ENCODE results near the gene CACNA2D3.
"Not testable (repeated sequence)": the region's sequence is repeated elsewhere in the genome, so short reads cannot be mapped to it uniquely, and the experiment has no call there.

Gene CACNA2D3

DNA sequence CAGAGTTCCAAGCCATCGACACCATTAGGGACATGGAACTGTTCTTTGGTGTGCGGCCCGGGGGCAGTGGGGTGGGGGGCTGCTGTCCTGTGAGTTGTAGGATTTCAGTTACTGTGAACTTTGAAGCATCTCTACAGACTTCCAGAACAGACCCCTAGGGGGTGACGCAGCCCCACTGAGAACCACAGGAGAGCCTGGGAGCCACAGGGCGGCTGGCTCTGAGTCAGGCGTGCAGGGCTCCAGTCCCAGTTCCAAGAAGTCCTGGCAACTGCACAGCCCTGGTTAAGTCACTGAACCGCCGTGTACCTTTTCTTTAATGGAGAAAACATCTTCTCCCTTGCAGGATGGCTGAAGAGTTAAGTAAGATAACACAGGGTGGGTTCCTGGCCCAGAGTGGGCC, 829.1 kb downstream of the CACNA2D3 start:
- no peak for DNase-seq

GRCh38 chr3:54954022-54954421, 831.7 kb downstream of the CACNA2D3 start:
- no peak for DNase-seq

DNA sequence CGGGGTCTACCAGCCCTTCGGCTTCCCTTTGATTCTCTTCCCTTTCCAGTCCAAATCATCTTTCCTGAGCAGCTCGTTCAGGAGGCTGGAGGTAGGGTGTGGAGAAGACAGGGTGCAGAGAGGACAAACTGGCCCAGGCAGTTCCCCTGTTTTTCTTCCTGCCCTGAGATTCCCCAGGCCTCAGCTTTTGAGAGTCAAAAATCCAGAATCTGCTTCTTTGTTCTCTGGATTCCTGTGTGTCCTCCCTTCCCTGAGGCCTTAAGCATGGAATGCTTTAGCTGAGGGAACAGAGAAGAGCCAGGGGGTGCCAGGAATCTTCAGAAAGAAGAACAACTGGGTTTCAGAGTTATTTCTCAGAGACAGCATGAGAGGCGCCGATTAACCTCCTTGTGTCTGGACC, 832.2 kb downstream of the CACNA2D3 start:
- DNase-seq: no peak

DNA sequence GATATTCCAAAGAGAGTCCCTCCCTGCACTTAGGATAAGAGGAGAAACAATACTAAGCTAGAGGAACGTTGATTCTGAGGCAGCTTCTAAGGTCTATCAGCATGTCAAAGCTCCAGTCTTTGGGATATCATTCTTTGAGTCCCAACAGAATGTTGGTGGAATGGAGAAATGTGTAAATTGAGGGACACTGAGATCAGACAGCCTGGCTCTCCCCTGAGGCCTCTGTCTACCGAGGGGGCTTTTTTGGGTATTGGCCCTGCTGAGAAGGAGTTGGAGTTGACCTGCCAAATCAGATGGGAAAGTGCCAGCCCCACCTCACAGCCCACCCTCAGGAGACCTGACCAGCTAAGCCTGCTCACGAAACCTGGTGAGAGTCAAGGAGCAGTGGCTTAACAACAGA, 833.1 kb downstream of the CACNA2D3 start:
- DNase-seq: no peak

- DNase-seq: no peak
Measured at GRCh38 chr3:54955941-54956340, 833.6 kb downstream of the CACNA2D3 start.

DNA sequence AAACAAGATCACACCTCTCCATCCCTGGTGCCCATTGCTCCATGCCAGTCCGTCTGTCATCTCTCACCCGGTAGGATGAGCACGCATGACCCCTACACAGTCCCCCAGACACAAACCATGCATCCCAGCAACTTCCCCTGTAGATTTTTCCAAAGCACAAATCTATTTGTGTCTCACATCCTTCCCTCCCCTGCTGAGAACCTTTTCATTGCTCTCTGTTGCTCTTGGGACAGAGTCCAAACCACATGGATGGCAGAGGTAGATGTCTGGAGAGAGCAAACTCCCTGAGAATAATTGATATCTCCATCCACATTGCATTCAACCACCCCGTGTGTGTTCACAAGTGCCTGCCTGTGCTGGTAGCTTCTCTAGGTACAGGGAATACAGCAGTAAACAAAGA, 835.4 kb downstream of the CACNA2D3 start:
- no peak for DNase-seq

DNA sequence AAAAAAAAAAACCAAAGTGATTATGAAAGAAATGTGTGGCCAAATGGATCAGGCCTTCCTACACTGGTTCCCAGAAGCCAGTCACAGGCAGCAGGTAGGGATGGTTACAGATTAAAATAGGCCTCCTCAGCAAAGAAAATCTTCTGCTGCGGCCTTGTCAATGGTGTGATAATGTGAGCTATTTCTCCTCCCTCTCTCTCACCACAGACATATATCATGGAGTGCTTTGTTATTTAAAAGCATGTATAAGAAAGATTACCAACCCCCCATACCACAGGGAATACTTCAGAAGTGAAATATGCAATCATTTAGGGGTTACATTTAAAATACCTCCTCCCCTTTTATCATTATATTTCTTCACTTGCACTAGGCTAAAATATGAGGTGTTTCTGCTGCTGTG, 837.7 kb downstream of the CACNA2D3 start:
- no peak for DNase-seq

DNA sequence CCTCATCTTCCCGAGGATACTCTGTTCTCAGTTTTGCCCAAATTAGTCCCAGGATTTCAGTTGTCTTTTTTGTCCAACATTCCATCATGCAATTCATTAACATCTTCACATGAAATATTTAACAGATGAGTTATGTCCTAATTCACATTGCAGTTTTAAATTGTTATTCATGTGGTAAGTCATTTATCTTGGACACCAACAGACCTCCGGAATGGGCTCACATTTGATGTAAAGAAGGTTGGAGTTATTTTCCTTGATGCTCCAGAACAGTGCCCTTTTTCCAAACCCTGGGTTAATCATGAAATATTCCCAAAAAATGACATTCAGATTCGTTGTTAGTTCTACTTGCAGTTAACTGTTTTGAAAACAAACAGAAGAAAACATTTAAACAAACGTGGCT, 838.3 kb downstream of the CACNA2D3 start:
- DNase-seq: no peak

DNA sequence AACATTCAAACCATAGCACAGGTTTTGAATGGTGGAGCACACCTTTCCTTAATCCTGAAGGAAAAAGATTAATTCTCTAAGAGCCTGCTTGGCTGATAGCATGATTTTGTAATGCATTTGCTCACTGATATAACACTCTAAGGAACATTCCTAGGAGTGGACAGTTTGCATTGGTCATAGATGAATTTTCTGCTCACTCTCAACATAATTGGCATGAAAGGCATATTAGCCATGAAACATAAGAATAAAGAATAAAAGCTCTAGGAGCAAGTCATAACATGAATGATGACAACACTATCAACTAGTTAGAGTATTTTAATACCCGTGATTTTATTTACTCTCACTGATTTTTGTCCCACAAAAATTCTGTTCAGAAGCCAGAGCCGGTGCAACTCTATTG, 839.8 kb downstream of the CACNA2D3 start:
- no peak for DNase-seq

GRCh38 chr3:54963641-54964040, 841.3 kb downstream of the CACNA2D3 start:
- no peak for DNase-seq

- no peak for DNase-seq
Measured at GRCh38 chr3:54964081-54964480, 841.7 kb downstream of the CACNA2D3 start.

GRCh38 chr3:54965746-54966145, 843.4 kb downstream of the CACNA2D3 start:
- DNase-seq: no peak

GRCh38 chr3:54966979-54967378, 844.6 kb downstream of the CACNA2D3 start:
- DNase-seq: no peak

DNA sequence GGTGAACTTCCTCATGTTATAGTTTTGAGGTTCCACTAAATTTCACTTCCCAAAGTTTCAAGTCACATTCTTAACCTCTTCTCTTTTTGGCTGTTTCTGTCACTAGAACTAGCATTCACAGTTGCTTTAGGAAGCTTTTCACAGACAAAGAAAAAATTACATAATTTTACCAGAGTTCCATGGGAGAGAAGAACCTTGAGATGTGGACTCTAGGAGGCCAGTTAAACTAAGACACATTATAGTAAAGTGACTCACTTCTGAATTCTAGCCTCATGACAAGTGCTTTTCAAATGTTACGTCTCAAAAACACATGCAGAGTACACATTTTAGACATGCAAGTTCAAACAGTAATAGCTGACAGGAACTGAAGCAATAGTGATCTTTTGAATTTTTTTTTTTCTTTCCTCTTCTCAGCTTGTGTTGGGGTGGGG, 845.4 kb downstream of the CACNA2D3 start:
- no peak for DNase-seq

DNA sequence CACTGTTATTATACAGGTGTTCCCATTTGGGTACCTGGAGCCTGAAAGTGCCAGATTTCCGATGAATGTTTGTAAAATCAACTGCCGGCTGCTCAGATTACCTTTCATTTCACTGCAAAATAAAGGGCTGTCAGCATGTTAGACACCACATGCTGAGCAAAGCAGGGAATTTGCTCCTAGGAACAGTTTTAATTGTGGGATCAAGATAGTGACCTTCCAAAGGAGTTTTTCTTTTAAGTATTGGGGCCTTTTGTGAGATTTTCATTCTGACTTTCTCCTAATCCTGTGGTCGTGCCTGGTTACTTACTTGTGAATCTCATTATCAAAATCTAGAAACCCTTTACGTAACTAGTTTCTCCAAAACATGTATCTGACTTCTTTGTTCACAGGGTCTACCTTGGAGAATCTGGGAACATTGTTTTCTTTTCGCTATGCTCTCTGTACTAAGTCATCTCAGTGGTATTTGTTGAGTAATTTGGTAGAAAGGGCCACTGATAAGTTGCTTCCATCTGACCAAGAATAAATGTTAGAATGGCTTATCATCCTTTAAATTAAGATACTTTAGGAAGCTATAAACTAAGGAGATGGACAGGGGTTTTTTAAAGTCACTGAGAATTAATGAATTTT, 846.3 kb downstream of the CACNA2D3 start:
- no peak for DNase-seq

- DNase-seq: no peak
Measured at GRCh38 chr3:54969652-54970051, 847.3 kb downstream of the CACNA2D3 start.

- no peak for DNase-seq
Measured at GRCh38 chr3:54970895-54971294, 848.5 kb downstream of the CACNA2D3 start.

GRCh38 chr3:54977439-54977838, 855.1 kb downstream of the CACNA2D3 start:
- no peak for DNase-seq

DNA sequence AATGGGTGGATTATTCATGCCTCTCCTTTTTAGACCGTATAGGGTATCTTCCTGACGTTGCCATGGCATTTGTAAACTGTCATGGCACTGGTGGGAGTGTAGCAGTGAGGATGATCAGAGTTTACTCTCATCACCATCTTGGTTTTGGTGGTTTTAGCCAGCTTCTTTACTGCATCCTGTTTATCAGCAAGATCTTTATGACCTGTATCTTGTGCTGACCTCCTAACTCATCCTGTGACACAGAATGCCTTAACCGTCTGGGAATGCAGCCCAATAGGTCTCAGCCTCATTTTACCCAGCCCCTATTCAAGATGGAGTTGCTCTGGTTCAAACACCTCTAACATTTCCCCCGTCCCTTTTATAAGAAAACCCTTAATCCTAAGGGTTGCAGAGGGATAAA, 855.6 kb downstream of the CACNA2D3 start:
- not testable (repeated sequence) for DNase-seq

GRCh38 chr3:54982807-54983206, 860.5 kb downstream of the CACNA2D3 start:
- no peak for DNase-seq

GRCh38 chr3:54983266-54984099, 861.1 kb downstream of the CACNA2D3 start:
- DNase-seq: no peak

DNA sequence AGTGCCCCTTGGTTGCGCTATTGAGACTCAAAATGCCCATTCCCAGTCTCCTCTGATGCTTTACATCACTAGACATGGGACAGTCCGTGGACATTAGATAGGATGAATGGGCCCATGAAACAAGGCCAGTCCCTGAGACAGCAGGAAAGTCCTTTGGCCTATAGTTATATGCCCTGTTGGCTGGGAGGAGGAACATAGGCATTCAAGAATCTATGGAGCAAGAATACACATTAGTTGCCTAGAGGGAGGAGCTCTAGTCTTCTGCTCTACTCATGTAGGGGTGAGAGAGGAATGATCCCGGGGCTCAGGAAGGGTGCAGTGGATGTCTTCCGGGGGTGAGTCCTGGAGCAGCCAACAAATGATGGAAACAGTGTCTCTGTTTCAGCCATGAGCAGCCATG, 863.5 kb downstream of the CACNA2D3 start:
- no peak for DNase-seq

GRCh38 chr3:54986294-54986693, 863.9 kb downstream of the CACNA2D3 start:
- no peak for DNase-seq

GRCh38 chr3:54987719-54988118, 865.4 kb downstream of the CACNA2D3 start:
- no peak for DNase-seq

Data from CD4-positive, alpha-beta T cell treated with Interleukin-10 for 1 hour (primary cell).